Fibroblast of lung (primary cell): Measurements from ENCODE around the gene TPRKB. TPM values are rescaled to one million over a fixed set of nuclear protein-coding genes. Genes with fewer than 3 reads are reported as not detected.

Experiments
- DNase-seq, 2 donors: peaks; one replicate each; pipeline versions ENCODE4 v3.0.0 to v3.0.0-alpha.2; 2010; ENCODE audit warnings: low read depth in 2 of 2
- H2AFZ ChIP-seq: 2 replicates; pipeline ENCODE4 v1.5.1; 2012; ENCODE audit warnings: low read length, control low read depth, inconsistent platforms
- H3K27ac ChIP-seq: 2 replicates; pipeline ENCODE4 v1.5.1; 2011; ENCODE audit warnings: low read length, control low read depth; ENCODE audit not compliant: insufficient read depth
- H3K27me3 ChIP-seq: 2 replicates; pipeline ENCODE4 v1.5.1; 2011; ENCODE audit warnings: mild to moderate bottlenecking, low read length; ENCODE audit not compliant: control insufficient read depth, insufficient read depth
- H3K36me3 ChIP-seq: 2 replicates; pipeline ENCODE4 v1.5.1; 2011; ENCODE audit warnings: low read length; ENCODE audit not compliant: control insufficient read depth, insufficient read depth
- H3K4me1 ChIP-seq: 2 replicates; pipeline ENCODE4 v1.5.1; 2011; ENCODE audit warnings: low read length; ENCODE audit not compliant: control insufficient read depth, insufficient read depth; ENCODE audit errors: extremely low read depth
- H3K4me2 ChIP-seq: 2 replicates; pipeline ENCODE4 v1.5.1; 2011; ENCODE audit warnings: low read length, control low read depth; ENCODE audit not compliant: insufficient read depth; ENCODE audit errors: extremely low read depth
- H3K4me3 ChIP-seq, 4 experiments: fragments of 200-600 bp in 1 of 4; sonication (generic) in 1 of 4; replicated peaks in 1 of 4; 2 replicates each; pipeline ENCODE4 v1.5.1; 2011 to 2016; ENCODE audit warnings: low read length in 4 of 4, low read depth in 3 of 4, mild to moderate bottlenecking in 3 of 4, control low read depth in 2 of 4, inconsistent platforms in 1 of 4, mixed read lengths in 1 of 4; ENCODE audit not compliant: insufficient read depth in 1 of 4; ENCODE audit errors: control extremely low read depth in 1 of 4
- H3K79me2 ChIP-seq: 2 replicates; pipeline ENCODE4 v1.5.1; 2012; ENCODE audit warnings: mild to moderate bottlenecking, low read length, inconsistent platforms; ENCODE audit not compliant: control insufficient read depth, insufficient read depth
- H3K9ac ChIP-seq: 2 replicates; pipeline ENCODE4 v1.5.1; 2011; ENCODE audit warnings: mild to moderate bottlenecking, low read length, control low read depth; ENCODE audit not compliant: insufficient read depth
- H3K9me3 ChIP-seq: 2 replicates; pipeline ENCODE4 v1.5.1; 2012; ENCODE audit warnings: low read depth, low read length; ENCODE audit not compliant: control insufficient read depth, insufficient read depth
- H4K20me1 ChIP-seq: 2 replicates; pipeline ENCODE4 v1.5.1; 2011; ENCODE audit warnings: low read length; ENCODE audit not compliant: control insufficient read depth, insufficient read depth; ENCODE audit errors: extremely low read depth
- EZH2 ChIP-seq: IDR thresholded peaks from 2 replicates; pipeline ENCODE4 v1.5.1; 2012; ENCODE audit warnings: low read length, control low read depth, mild to moderate bottlenecking; ENCODE audit errors: missing control alignments
- polyA plus RNA-seq, 2 donors: library from polyadenylated mRNA; depleted of rRNA in 1 of 2; stranded (reverse) in 1 of 2; unstranded in 1 of 2; fragments of >200 nt; gene quantifications; 2 replicates each; pipeline ENCODE4 v1.2.1, GENCODE V29; 2011 to 2012; ENCODE audit warnings: missing spikeins in 1 of 2
- total RNA-seq: library from RNA; depleted of rRNA; stranded (reverse); fragments of >200 nt; gene quantifications from 2 replicates; pipeline ENCODE4 v1.2.1, GENCODE V29; 2014
- TF ChIP-seq, protein P1 (sequence below), 2 donors: IDR thresholded peaks in 1 of 2; conservative IDR thresholded peaks in 1 of 2; 1 replicate in 1 of 2; 2 replicates in 1 of 2; pipeline ENCODE4 v1.5.1; 2011 to 2012; ENCODE audit warnings: low read length in 2 of 2, control low read depth in 1 of 2, inconsistent platforms in 1 of 2, low read depth in 1 of 2, mild to moderate bottlenecking in 1 of 2

TPRKB gene
- total and polyA plus RNA-seq, 2 donors (not counting 1 experiment from before 2014, with no cell fraction given), result 16.5 to 26.8 TPM

DNA sequence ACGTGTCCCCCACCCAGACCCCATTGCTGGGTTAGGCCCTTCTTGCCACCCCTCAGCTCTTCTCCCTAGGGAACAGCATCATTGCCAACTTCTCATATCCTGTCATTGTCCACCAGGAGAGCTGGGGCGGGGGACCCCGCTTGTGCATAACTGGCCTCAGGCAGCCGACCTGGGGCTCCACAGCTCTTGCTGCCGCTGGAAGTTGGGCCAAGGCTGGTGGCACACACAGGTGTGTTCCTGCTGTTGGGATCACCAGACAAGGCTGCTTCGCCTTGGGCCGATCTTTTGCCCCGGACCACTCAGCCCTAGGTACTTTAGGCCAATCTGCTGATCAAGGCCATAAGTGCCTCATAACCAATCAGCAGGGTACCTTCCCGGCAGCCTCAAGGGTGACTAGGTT, 28.6 kb downstream of the TPRKB start:
- H4K20me1 ChIP-seq, result no peaks in the 10 kb centered on the region
- H3K27ac ChIP-seq, result no peak overlapping the region
- no peak overlapping the region for H3K9ac ChIP-seq
- no peak for DNase-seq
- H3K27me3 ChIP-seq, result no peaks in the 10 kb centered on the region
- H3K4me1 ChIP-seq, result no peaks in the 10 kb centered on the region
- TF ChIP-seq, protein P1, sequence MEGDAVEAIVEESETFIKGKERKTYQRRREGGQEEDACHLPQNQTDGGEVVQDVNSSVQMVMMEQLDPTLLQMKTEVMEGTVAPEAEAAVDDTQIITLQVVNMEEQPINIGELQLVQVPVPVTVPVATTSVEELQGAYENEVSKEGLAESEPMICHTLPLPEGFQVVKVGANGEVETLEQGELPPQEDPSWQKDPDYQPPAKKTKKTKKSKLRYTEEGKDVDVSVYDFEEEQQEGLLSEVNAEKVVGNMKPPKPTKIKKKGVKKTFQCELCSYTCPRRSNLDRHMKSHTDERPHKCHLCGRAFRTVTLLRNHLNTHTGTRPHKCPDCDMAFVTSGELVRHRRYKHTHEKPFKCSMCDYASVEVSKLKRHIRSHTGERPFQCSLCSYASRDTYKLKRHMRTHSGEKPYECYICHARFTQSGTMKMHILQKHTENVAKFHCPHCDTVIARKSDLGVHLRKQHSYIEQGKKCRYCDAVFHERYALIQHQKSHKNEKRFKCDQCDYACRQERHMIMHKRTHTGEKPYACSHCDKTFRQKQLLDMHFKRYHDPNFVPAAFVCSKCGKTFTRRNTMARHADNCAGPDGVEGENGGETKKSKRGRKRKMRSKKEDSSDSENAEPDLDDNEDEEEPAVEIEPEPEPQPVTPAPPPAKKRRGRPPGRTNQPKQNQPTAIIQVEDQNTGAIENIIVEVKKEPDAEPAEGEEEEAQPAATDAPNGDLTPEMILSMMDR (conservative IDR thresholded peaks at IDR 0.05 in 1 of 2, IDR thresholded peaks at IDR 0.05 in 1 of 2; ENCODE audit: low read depth in 1 of 2, low read length in 2 of 2), result no peak
- no peak for TF ChIP-seq EZH2
- no peaks in the 10 kb centered on the region for H3K79me2 ChIP-seq
- no peak overlapping the region for H3K4me2 ChIP-seq
- no peak overlapping the region for H2AFZ ChIP-seq
- H3K36me3 ChIP-seq, result no peaks in the 10 kb centered on the region
- H3K4me3 ChIP-seq, result no peak overlapping the region
- no peaks in the 10 kb centered on the region for H3K9me3 ChIP-seq

DNA sequence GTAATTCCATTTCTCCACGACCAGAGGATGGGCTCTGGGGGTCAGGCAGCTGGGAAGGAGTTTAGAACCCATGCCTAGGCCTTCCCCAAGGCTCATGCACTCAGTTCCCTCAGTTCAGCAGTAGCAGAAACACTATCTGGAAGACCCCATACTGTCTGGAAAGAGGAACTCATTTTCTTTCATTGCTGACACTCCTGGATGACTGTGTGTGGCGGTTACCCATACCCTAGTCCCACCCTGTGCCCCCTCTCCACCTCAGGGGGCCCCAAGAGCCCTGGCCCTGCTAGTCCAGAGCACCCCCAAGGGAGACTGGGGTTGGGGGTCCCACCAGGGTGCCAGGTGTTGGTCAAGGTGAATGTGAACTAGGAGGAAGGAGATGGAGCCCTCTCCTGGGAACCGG, 29.5 kb downstream of the TPRKB start:
- DNase-seq, result no peak
- no peak overlapping the region for H3K27ac ChIP-seq
- H3K27me3 ChIP-seq, result no peaks in the 10 kb centered on the region
- H3K9ac ChIP-seq, result no peak overlapping the region
- H3K4me2 ChIP-seq, result no peak overlapping the region
- H4K20me1 ChIP-seq, result no peaks in the 10 kb centered on the region
- H3K36me3 ChIP-seq, result no peaks in the 10 kb centered on the region
- H3K9me3 ChIP-seq, result no peaks in the 10 kb centered on the region
- H3K4me3 ChIP-seq, result no peak overlapping the region
- TF ChIP-seq, protein P1 (conservative IDR thresholded peaks at IDR 0.05 in 1 of 2, IDR thresholded peaks at IDR 0.05 in 1 of 2; ENCODE audit: low read depth in 1 of 2, low read length in 2 of 2), result no peak
- TF ChIP-seq EZH2, result no peak
- H3K4me1 ChIP-seq, result no peaks in the 10 kb centered on the region
- H2AFZ ChIP-seq, result no peak overlapping the region
- no peaks in the 10 kb centered on the region for H3K79me2 ChIP-seq

DNA sequence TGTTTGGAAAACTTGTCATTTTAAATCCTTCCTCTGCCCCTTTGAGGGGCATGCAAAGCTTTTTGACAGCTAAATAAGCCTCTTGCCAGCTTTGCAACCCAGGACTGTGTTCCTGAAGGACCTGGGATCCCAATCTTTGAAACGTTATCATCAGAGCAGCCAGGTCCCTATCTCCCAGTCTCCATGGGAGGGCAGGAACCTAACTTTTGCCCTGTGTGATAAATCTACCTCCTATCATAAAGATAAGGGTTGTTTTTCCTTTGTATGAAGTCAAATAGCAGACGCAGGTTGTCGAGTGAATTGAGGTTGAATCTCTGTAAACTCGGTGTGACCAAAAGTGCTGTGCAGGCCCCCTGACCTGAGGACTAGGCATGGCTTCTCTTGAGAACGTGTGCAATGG, 30.1 kb downstream of the TPRKB start:
- Histone ChIP-seq H3K4me1 (no peaks in the 10 kb centered on the region), H3K9me3 (no peaks in the 10 kb centered on the region), H3K4me3 (no peak overlapping the region), H3K27ac (no peak overlapping the region), H3K79me2 (no peaks in the 10 kb centered on the region), H3K36me3 (no peaks in the 10 kb centered on the region), H2AFZ (no peak overlapping the region), H3K27me3 (peaks cover 3% of the 10 kb centered on the region), H4K20me1 (no peaks in the 10 kb centered on the region), H3K4me2 (no peak overlapping the region), H3K9ac (no peak overlapping the region)
- DNase-seq, result no peak
- no peak for TF ChIP-seq EZH2
- TF ChIP-seq, protein P1 (conservative IDR thresholded peaks at IDR 0.05 in 1 of 2, IDR thresholded peaks at IDR 0.05 in 1 of 2; ENCODE audit: low read depth in 1 of 2, low read length in 2 of 2), result no peak
